MM.1S (cell line): Measurements from ENCODE around the gene NDUFA9.

Source experiments
- EZH2phosphoT487 ChIP-seq: fragments of 300-600 bp; sonication (generic); IDR thresholded peaks from 2 replicates; pipeline ENCODE4 v1.6.1; 2018; ENCODE audit warnings: antibody characterized with exemption, low read length
- TF ChIP-seq, protein P1 (sequence below): fragments of 300-600 bp; sonication (generic); IDR thresholded peaks from 2 replicates; pipeline ENCODE4 v1.5.1; 2016; ENCODE audit warnings: antibody characterized with exemption, low read length, mixed read lengths

DNA sequence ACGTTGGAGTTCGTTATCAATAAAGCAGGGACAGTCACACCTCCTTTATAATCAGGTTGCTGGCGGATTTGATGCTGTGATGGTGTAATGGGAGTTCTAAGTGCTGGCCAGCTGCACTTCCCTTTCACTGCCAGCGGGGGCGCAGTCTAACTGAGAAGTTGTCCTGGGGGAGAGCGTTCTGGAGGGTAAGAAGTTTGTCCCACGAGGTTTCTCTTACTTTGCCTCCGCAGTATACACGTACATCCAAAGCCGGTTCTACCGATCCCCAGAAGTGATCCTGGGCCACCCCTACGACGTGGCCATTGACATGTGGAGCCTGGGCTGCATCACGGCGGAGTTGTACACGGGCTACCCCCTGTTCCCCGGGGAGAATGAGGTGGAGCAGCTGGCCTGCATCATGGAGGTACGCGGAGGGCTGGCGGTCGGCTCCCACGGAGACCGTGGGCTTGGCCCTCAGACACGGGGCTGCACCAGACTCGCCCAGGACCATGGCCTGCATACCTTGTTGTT, 44.2 kb upstream of the NDUFA9 start:
- TF ChIP-seq, protein P1, sequence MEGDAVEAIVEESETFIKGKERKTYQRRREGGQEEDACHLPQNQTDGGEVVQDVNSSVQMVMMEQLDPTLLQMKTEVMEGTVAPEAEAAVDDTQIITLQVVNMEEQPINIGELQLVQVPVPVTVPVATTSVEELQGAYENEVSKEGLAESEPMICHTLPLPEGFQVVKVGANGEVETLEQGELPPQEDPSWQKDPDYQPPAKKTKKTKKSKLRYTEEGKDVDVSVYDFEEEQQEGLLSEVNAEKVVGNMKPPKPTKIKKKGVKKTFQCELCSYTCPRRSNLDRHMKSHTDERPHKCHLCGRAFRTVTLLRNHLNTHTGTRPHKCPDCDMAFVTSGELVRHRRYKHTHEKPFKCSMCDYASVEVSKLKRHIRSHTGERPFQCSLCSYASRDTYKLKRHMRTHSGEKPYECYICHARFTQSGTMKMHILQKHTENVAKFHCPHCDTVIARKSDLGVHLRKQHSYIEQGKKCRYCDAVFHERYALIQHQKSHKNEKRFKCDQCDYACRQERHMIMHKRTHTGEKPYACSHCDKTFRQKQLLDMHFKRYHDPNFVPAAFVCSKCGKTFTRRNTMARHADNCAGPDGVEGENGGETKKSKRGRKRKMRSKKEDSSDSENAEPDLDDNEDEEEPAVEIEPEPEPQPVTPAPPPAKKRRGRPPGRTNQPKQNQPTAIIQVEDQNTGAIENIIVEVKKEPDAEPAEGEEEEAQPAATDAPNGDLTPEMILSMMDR: peak; percentile 98
- no peak for TF ChIP-seq EZH2phosphoT487
